PFSK-1 (cell line): Measurements from ENCODE around the gene AVL9.

Experiments used
- FOXP2 ChIP-seq: optimal IDR thresholded peaks from 2 replicates; pipeline ENCODE3; 2011; ENCODE audit warnings: borderline replicate concordance, control low read depth, inconsistent platforms; ENCODE audit not compliant: insufficient read depth; ENCODE audit errors: extremely low read length, extremely low read depth
- POLR2AphosphoS5 ChIP-seq: IDR thresholded peaks from 2 replicates; pipeline ENCODE4 v1.6.1; 2012; ENCODE audit warnings: low read depth, mild to moderate bottlenecking, control low read depth, low read length, moderate library complexity
- SIN3A ChIP-seq: IDR thresholded peaks from 2 replicates; pipeline ENCODE4 v1.6.1; 2012; ENCODE audit warnings: mild to moderate bottlenecking, low read length, moderate library complexity, borderline replicate concordance; ENCODE audit not compliant: insufficient read depth
- TAF1 ChIP-seq: IDR thresholded peaks from 2 replicates; pipeline ENCODE4 v1.6.1; 2012; ENCODE audit warnings: low read length, control low read depth, borderline replicate concordance; ENCODE audit not compliant: insufficient read depth
- TF ChIP-seq, protein P1 (sequence below), 2 experiments: IDR thresholded peaks; 2 replicates each; pipeline versions ENCODE4 v1.6.1 to v1.8.0; 2011 to 2012; ENCODE audit warnings: low read depth in 2 of 2, low read length in 2 of 2, control low read depth in 1 of 2, inconsistent platforms in 1 of 2, mild to moderate bottlenecking in 1 of 2, moderate library complexity in 1 of 2; ENCODE audit not compliant: insufficient read depth in 1 of 2

Gene AVL9

DNA sequence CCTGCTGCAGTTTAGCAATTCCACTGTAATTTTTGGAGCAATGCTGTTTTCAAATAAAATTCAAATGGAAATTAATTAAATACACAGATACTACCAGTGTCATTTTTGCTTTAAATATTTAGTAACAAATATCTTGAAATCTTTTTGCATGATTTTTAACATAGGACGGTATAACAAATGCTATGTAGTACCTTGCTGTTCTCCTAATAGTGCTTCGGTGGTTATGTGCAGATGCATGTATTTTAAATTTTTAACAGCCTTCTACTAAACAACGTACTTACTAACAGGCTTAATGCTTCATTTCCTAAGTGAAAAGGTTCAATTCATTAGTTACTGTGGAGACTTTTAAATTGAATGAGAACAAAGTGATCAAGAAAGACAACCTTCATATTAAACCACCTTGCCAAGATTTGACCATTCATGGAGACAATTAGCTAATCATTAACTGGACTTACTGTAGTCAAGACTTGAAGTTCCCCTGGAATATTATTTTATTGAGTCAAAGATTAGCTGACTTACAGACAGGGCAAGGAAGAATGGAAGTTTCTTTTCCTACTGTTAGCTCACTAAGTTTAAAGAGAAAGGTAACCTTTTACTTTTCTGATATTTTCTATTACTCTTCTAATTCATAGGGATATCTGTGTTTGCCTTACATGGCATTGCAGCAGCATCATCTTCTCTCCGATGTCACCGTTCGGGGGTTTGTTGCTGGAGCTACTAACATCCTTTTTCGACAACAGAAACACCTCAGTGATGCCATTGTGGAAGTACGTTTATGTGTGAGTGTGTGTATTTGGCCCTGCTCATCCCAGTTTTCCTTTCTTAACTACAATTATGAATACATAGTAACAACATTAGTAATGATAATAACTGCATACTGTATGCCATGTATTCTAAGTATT lies 74.3 kb downstream of the AVL9 start:
- TF ChIP-seq POLR2AphosphoS5 (no peak), SIN3A (no peak), TAF1 (no peak), FOXP2 (no peak)
- TF ChIP-seq, protein P1, sequence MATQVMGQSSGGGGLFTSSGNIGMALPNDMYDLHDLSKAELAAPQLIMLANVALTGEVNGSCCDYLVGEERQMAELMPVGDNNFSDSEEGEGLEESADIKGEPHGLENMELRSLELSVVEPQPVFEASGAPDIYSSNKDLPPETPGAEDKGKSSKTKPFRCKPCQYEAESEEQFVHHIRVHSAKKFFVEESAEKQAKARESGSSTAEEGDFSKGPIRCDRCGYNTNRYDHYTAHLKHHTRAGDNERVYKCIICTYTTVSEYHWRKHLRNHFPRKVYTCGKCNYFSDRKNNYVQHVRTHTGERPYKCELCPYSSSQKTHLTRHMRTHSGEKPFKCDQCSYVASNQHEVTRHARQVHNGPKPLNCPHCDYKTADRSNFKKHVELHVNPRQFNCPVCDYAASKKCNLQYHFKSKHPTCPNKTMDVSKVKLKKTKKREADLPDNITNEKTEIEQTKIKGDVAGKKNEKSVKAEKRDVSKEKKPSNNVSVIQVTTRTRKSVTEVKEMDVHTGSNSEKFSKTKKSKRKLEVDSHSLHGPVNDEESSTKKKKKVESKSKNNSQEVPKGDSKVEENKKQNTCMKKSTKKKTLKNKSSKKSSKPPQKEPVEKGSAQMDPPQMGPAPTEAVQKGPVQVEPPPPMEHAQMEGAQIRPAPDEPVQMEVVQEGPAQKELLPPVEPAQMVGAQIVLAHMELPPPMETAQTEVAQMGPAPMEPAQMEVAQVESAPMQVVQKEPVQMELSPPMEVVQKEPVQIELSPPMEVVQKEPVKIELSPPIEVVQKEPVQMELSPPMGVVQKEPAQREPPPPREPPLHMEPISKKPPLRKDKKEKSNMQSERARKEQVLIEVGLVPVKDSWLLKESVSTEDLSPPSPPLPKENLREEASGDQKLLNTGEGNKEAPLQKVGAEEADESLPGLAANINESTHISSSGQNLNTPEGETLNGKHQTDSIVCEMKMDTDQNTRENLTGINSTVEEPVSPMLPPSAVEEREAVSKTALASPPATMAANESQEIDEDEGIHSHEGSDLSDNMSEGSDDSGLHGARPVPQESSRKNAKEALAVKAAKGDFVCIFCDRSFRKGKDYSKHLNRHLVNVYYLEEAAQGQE (IDR thresholded peaks at IDR 0.05; ENCODE audit: insufficient read depth in 1 of 2, low read depth in 2 of 2, low read length in 2 of 2) = no peak

DNA sequence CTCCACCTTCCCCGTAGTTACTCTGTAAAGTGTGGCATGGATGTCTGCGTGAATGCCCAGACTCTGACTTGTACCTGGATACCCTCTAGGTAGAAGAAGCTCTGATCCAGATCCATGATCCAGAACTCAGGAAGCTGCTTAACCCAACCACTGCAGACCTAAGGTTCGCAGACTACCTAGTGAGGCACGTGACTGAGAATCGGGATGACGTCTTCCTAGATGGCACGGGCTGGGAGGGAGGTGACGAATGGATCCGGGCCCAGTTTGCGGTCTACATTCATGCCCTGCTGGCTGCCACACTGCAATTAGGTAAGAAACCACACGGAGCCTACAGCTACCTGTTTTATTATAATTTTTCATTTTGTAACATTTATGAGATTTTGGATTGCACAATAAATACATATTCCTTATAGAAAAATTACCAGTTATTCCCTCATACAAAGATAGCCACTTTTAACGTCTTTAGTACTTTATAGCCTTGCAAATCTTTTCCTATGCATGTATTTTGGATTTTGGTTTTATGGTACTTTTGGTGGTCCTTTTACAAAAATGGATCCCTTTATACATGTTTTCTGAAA lies 77.9 kb downstream of the AVL9 start:
- TF ChIP-seq SIN3A (no peak), POLR2AphosphoS5 (no peak), FOXP2 (no peak), TAF1 (no peak)
- TF ChIP-seq, protein P1 (IDR thresholded peaks at IDR 0.05; ENCODE audit: insufficient read depth in 1 of 2, low read depth in 2 of 2, low read length in 2 of 2) = no peak

DNA sequence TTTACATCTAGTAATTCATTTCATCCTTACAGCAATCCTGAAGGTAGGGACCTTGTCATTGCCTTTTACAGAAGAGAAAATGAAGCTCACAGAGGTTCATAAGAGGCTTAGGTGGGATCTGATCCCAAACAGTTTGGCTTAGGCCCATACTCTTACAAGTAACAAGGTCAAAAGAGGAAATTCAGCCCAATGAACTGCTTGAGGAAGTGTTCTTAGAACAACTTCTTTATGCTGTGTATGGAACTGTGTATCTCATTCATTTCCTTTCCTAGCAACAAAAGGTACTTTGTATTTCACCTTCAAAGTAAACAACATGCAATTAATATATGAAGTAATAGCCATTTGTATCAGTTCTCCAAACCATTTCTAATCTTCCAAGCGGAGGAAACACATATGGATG lies 79.3 kb downstream of the AVL9 start:
- TF ChIP-seq FOXP2 (no peak), TAF1 (no peak), SIN3A (no peak), POLR2AphosphoS5 (no peak)
- TF ChIP-seq, protein P1 (IDR thresholded peaks at IDR 0.05; ENCODE audit: insufficient read depth in 1 of 2, low read depth in 2 of 2, low read length in 2 of 2) = no peak

DNA sequence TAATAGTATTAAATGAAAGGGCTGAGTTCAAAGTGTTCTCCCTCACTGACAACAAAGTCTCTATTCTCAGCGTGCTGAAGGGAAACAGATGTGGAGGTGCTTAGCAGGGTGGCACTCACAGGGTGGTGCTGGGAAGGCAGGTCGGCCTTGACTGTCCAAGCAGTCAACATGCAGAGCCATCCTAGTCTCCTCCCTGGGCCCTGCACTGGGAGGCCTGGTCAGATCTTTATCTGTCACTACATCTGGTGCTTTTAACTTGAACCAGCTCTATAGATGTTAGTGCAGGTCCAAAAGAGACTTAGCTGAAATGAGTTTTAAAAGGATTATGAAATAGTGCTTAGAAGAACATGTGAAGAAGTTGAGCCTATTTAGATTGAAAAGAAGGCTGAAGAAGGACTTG lies 82.1 kb downstream of the AVL9 start:
- TF ChIP-seq FOXP2 = no peak
- TF ChIP-seq, protein P1 (IDR thresholded peaks at IDR 0.05; ENCODE audit: insufficient read depth in 1 of 2, low read depth in 2 of 2, low read length in 2 of 2) = no peak
- TF ChIP-seq TAF1 = no peak
- no peak for TF ChIP-seq SIN3A
- TF ChIP-seq POLR2AphosphoS5 = no peak
